ENCODE results near the gene AKAP11. TPM values are rescaled to one million over a fixed set of nuclear protein-coding genes. Genes with fewer than 3 reads are reported as not detected.

The AKAP11 gene
- total and polyA plus RNA-seq, 2 of the 8 experiments (the other 6 are each of a cell fraction or from before 2014, with no cell fraction given): 4.5 to 21.9 TPM

GRCh38 chr13:42305503-42305902 lies 33.6 kb downstream of the AKAP11 start:
- DNase-seq (ENCODE audit: low read depth in 1 of 2, low spot score in 2 of 2): no peak
- H3K27ac ChIP-seq (ENCODE audit: low read depth, low read length): no peak overlapping the region
- H3K23ac ChIP-seq (ENCODE audit: insufficient read length): no peak overlapping the region
- H3K27me3 ChIP-seq (replicated peaks in 1 of 4; ENCODE audit: control insufficient read depth in 3 of 4, extremely low read depth in 1 of 4, insufficient read depth in 3 of 4, low read length in 3 of 4): no peaks in the 10 kb centered on the region
- CTCF ChIA-PET (ENCODE audit: partially characterized antibody): interaction anchor here (1.6 kb wide), 1 partner anchor 11 kb away, joined by 3 read pairs; no protein-coding TSS in a partner anchor
- no peak overlapping the region for H4K91ac ChIP-seq (replicated peaks; ENCODE audit: insufficient read length, low read length)
- H2AFZ ChIP-seq (ENCODE audit: low read length): no peak overlapping the region
- H3K9me3 ChIP-seq (ENCODE audit: insufficient read depth in 2 of 2, low read depth in 1 of 2, low read length in 1 of 2): no peaks in the 10 kb centered on the region
- no peak overlapping the region for H3K14ac ChIP-seq (ENCODE audit: insufficient read length)
- H3K4me1 ChIP-seq (replicated peaks in 1 of 4; ENCODE audit: control insufficient read depth in 3 of 4, insufficient read depth in 4 of 4, low read length in 3 of 4): no peaks in the 10 kb centered on the region
- H4K20me1 ChIP-seq (replicated peaks in 1 of 2; ENCODE audit: control insufficient read depth in 1 of 2, insufficient read depth in 2 of 2, low read length in 2 of 2): no peaks in the 10 kb centered on the region
- H3K4me2 ChIP-seq (ENCODE audit: insufficient read depth in 1 of 2, low read depth in 2 of 2, low read length in 2 of 2): no peak overlapping the region
- peaks cover 2 to 49% (median 33%) of the 10 kb centered on the region in 4 experiments for H3K36me3 ChIP-seq (ENCODE audit: control insufficient read depth in 2 of 4, insufficient read depth in 4 of 4, low read length in 3 of 4)
- H2BK5ac ChIP-seq (ENCODE audit: low read depth, low read length): no peak overlapping the region
- H3K79me2 ChIP-seq (ENCODE audit: control insufficient read depth in 1 of 2, insufficient read depth in 2 of 2, low read length in 2 of 2): no peaks in the 10 kb centered on the region
- POLR2A ChIA-PET (ENCODE audit: partially characterized antibody): no interaction called here
- no peak overlapping the region for H3K4me3 ChIP-seq (ENCODE audit: extremely low read depth in 1 of 4, insufficient read depth in 2 of 4, low read depth in 3 of 4, low read length in 4 of 4)
- H3K18ac ChIP-seq (ENCODE audit: extremely low read depth, low read length): no peak overlapping the region
- no peak overlapping the region for H2BK15ac ChIP-seq (ENCODE audit: low read length)
- H3K79me1 ChIP-seq (ENCODE audit: low read depth, low read length): no peaks in the 10 kb centered on the region
- H3K23me2 ChIP-seq (ENCODE audit: low read depth, low read length): no peaks in the 10 kb centered on the region
- no peak overlapping the region for H3K9ac ChIP-seq (replicated peaks in 1 of 4; ENCODE audit: extremely low read depth in 1 of 4, low read depth in 3 of 4, low read length in 3 of 4)
- no peak overlapping the region for H2AK5ac ChIP-seq (ENCODE audit: low read depth, low read length)
- H3K56ac ChIP-seq (replicated peaks; ENCODE audit: insufficient read length, low read depth, low read length): no peak overlapping the region
- no peak for TF ChIP-seq TBP (IDR thresholded peaks at IDR 0.05; ENCODE audit: low read depth, low read length)
- TF ChIP-seq SP4 (IDR thresholded peaks at IDR 0.05; ENCODE audit: low read length): no peak
- no peak for TF ChIP-seq CREB1 (IDR thresholded peaks at IDR 0.05)
- no peak for TF ChIP-seq TAF7 (optimal IDR thresholded peaks at IDR 0.05; ENCODE audit: borderline replicate concordance, low read depth, low read length)
- TF ChIP-seq GTF2F1 (IDR thresholded peaks at IDR 0.05; ENCODE audit: borderline replicate concordance, low read depth, low read length): no peak
- TF ChIP-seq CBX8 (IDR thresholded peaks at IDR 0.05; ENCODE audit: borderline replicate concordance, low read depth, low read length): no peak
- no peak for TF ChIP-seq NRF1 (IDR thresholded peaks at IDR 0.05; ENCODE audit: low read depth, low read length)
- no peak for TF ChIP-seq SP1 (IDR thresholded peaks at IDR 0.05; ENCODE audit: low read depth, low read length)
- H2BK20ac ChIP-seq (ENCODE audit: low read length): no peak overlapping the region
- no peak for FAIRE-seq
- no peak overlapping the region for H2BK120ac ChIP-seq (replicated peaks; ENCODE audit: low read depth, low read length)
- no peak overlapping the region for H4K5ac ChIP-seq (ENCODE audit: insufficient read length, low read depth, low read length)
- no peak overlapping the region for H3K4ac ChIP-seq (replicated peaks; ENCODE audit: insufficient read length, low read depth, low read length)
- no peak overlapping the region for H4K8ac ChIP-seq (ENCODE audit: extremely low read depth, insufficient read depth, low read length)
- H2BK12ac ChIP-seq (ENCODE audit: low read depth, low read length): no peak overlapping the region
